Neural progenitor cell (in vitro differentiated cells): ENCODE results near the gene PARD3B.

Source experiments
- EZH2 ChIP-seq: fragments of 200-600 bp; sonication (generic); IDR thresholded peaks from 2 replicates; pipeline ENCODE4 v1.6.1; 2017; ENCODE audit warnings: antibody characterized with exemption, mild to moderate bottlenecking, moderate library complexity
- TF ChIP-seq, protein P1 (sequence below): fragments of 200-600 bp; sonication (generic); IDR thresholded peaks from 2 replicates; pipeline ENCODE4 v1.5.1; 2017; ENCODE audit warnings: antibody characterized with exemption, mild to moderate bottlenecking

DNA sequence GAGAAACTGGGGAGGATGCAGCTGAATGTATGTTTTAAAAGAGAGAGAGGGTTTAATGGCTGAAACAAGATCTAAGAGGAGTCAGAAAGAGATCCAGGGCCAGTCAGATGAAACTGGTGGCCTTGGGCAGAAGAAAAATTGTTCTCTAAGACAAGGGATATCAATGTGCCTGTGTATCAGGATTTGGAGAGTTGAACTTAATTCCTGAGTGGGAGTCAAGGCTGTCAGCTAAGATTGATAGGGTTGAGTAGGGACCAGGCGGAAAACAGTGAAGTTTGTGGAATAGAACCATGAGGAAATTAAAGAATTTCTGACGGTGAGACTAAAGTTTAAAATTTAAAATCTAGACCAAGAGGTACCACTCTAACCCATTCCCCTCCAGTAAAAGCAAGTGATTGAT lies 199.2 kb downstream of the PARD3B start:
- TF ChIP-seq, protein P1, sequence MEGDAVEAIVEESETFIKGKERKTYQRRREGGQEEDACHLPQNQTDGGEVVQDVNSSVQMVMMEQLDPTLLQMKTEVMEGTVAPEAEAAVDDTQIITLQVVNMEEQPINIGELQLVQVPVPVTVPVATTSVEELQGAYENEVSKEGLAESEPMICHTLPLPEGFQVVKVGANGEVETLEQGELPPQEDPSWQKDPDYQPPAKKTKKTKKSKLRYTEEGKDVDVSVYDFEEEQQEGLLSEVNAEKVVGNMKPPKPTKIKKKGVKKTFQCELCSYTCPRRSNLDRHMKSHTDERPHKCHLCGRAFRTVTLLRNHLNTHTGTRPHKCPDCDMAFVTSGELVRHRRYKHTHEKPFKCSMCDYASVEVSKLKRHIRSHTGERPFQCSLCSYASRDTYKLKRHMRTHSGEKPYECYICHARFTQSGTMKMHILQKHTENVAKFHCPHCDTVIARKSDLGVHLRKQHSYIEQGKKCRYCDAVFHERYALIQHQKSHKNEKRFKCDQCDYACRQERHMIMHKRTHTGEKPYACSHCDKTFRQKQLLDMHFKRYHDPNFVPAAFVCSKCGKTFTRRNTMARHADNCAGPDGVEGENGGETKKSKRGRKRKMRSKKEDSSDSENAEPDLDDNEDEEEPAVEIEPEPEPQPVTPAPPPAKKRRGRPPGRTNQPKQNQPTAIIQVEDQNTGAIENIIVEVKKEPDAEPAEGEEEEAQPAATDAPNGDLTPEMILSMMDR = no peak
- no peak for TF ChIP-seq EZH2
